ENCODE measurements around the gene SEPTIN8. TPM values are rescaled to one million over a fixed set of nuclear protein-coding genes. Genes with fewer than 3 reads are reported as not detected.
A peak's percentile ranks its signal among the peaks of the same experiment; 100 is the strongest.

SEPTIN8 gene
- total RNA-seq, 2 experiments from 2014 or later: 18.6 to 19.9 TPM

- no peak for DNase-seq
- Mint-ChIP-seq H3K4me3 (no peak overlapping the region), H3K27me3 (no peaks in the 10 kb centered on the region), H3K4me1 (peaks cover 8% of the 10 kb centered on the region), H3K27ac (no peak overlapping the region), H3K36me3 (ENCODE audit: low read depth) (peaks cover 8% of the 10 kb centered on the region), H3K9me3 (ENCODE audit: low read depth) (no peaks in the 10 kb centered on the region)
- CTCF ChIA-PET: interaction anchor here (0.6 to 1.2 kb wide), 3 partner anchors 27 to 90 kb away, joined by 3 to 4 read pairs (median 4); no protein-coding TSS in a partner anchor
- ATAC-seq: no peak
- intact Hi-C loops (cut with DNase I, micrococcal nuclease): no loop called here
- POLR2A ChIA-PET: no interaction called here
Measured at GRCh38 chr5:132729896-132730295, 47.1 kb downstream of the SEPTIN8 start.

- intact Hi-C loops (cut with DNase I, micrococcal nuclease): no loop called here
- CTCF ChIA-PET: interaction anchor here (0.8 kb wide), 1 partner anchor 10 kb away, joined by 3 read pairs; no protein-coding TSS in a partner anchor
- H3K4me3 Mint-ChIP-seq: no peak overlapping the region
- ATAC-seq (no peak), DNase-seq (no peak)
- H3K27me3 Mint-ChIP-seq: no peaks in the 10 kb centered on the region
- POLR2A ChIA-PET: interaction anchor here (0.6 kb wide), 1 partner anchor 16 kb away, joined by 6 read pairs; no protein-coding TSS in a partner anchor
- H3K9me3 Mint-ChIP-seq (ENCODE audit: low read depth): no peaks in the 10 kb centered on the region
- peaks cover 10% of the 10 kb centered on the region for H3K36me3 Mint-ChIP-seq (ENCODE audit: low read depth)
- no peak overlapping the region for H3K27ac Mint-ChIP-seq
- peaks cover 5% of the 10 kb centered on the region for H3K4me1 Mint-ChIP-seq
Measured at GRCh38 chr5:132725745-132726144, 51.3 kb downstream of the SEPTIN8 start.

- Mint-ChIP-seq H3K9me3 (ENCODE audit: low read depth) (no peaks in the 10 kb centered on the region), H3K4me3 (no peak overlapping the region), H3K4me1 (peaks cover 11% of the 10 kb centered on the region), H3K27me3 (no peaks in the 10 kb centered on the region), H3K27ac (no peak overlapping the region), H3K36me3 (ENCODE audit: low read depth) (peaks cover 5% of the 10 kb centered on the region)
- ATAC-seq (no peak), DNase-seq (no peak)
- ChIA-PET CTCF (interaction anchor here (0.7 to 1.2 kb wide), 2 partner anchors 11 to 180 kb away, joined by 3 read pairs; no protein-coding TSS in a partner anchor), POLR2A (interaction anchor here (0.6 kb wide), 1 partner anchor 206 kb away, joined by 3 read pairs; no protein-coding TSS in a partner anchor)
- intact Hi-C loops (cut with DNase I, micrococcal nuclease): no loop called here
Measured at GRCh38 chr5:132718544-132719312, 58.3 kb downstream of the SEPTIN8 start.

- intact Hi-C loops (cut with DNase I, micrococcal nuclease): loop anchor here (1.0 to 5.0 kb wide), 5 partner anchors 74 to 188 kb away; no protein-coding TSS in a partner anchor
- CTCF ChIA-PET: interaction anchor here (0.6 to 2.9 kb wide), 11 partner anchors 12 to 209 kb away, joined by 3 to 14 read pairs (median 3); no protein-coding TSS in a partner anchor
- no peaks in the 10 kb centered on the region for H3K27me3 Mint-ChIP-seq
- no peak for DNase-seq
- peaks cover 10% of the 10 kb centered on the region for H3K36me3 Mint-ChIP-seq (ENCODE audit: low read depth)
- no peak overlapping the region for H3K27ac Mint-ChIP-seq
- ATAC-seq: peak; percentile 86
- peaks cover 11% of the 10 kb centered on the region for H3K4me1 Mint-ChIP-seq
- H3K4me3 Mint-ChIP-seq: peak overlapping the region; percentile 41
- POLR2A ChIA-PET: no interaction called here
- H3K9me3 Mint-ChIP-seq (ENCODE audit: low read depth): no peaks in the 10 kb centered on the region
Measured at GRCh38 chr5:132714456-132715307, 62.4 kb downstream of the SEPTIN8 start.

GRCh38 chr5:132708645-132709044 is 68.4 kb downstream of the SEPTIN8 start:
- H3K36me3 Mint-ChIP-seq (ENCODE audit: low read depth): peaks cover 7% of the 10 kb centered on the region
- no peak for DNase-seq
- no peaks in the 10 kb centered on the region for H3K4me1 Mint-ChIP-seq
- H3K9me3 Mint-ChIP-seq (ENCODE audit: low read depth): no peaks in the 10 kb centered on the region
- no peak overlapping the region for H3K27ac Mint-ChIP-seq
- POLR2A ChIA-PET: interaction anchor here (0.6 to 0.7 kb wide), 2 partner anchors 19 to 34 kb away, joined by 3 to 5 read pairs; no protein-coding TSS in a partner anchor
- no peak for ATAC-seq
- no peak overlapping the region for H3K4me3 Mint-ChIP-seq
- H3K27me3 Mint-ChIP-seq: no peaks in the 10 kb centered on the region
- CTCF ChIA-PET: interaction anchor here (0.6 to 1.7 kb wide), 5 partner anchors 8 to 72 kb away, joined by 3 to 4 read pairs (median 3); no protein-coding TSS in a partner anchor
- intact Hi-C loops (cut with DNase I, micrococcal nuclease): no loop called here

- CTCF ChIA-PET: interaction anchor here (1.0 to 1.6 kb wide), 5 partner anchors 10 to 121 kb away, joined by 3 to 4 read pairs (median 3); no protein-coding TSS in a partner anchor
- Mint-ChIP-seq H3K27ac (no peak overlapping the region), H3K4me1 (no peaks in the 10 kb centered on the region), H3K27me3 (no peaks in the 10 kb centered on the region), H3K4me3 (no peak overlapping the region), H3K9me3 (ENCODE audit: low read depth) (no peaks in the 10 kb centered on the region), H3K36me3 (ENCODE audit: low read depth) (peaks cover 19% of the 10 kb centered on the region)
- intact Hi-C loops (cut with DNase I, micrococcal nuclease): no loop called here
- DNase-seq (no peak), ATAC-seq (no peak)
- POLR2A ChIA-PET: no interaction called here
Measured at GRCh38 chr5:132704875-132705274, 72.2 kb downstream of the SEPTIN8 start.

Other genes starting within 250 kb of the SEPTIN8 start
- 1 to 10 TPM in 1 of 2 experiments, under 1 TPM in 1; 0.69 to 1.6 TPM for gene IL5, start 233.7 kb downstream of the SEPTIN8 start, total RNA-seq
- gene RAD50, start 220.3 kb downstream of the SEPTIN8 start, total RNA-seq: 10 to 100 TPM; 46.0 to 51.3 TPM
- 1 to 10 TPM; 3.9 to 5.5 TPM for gene IL13, start 119.1 kb downstream of the SEPTIN8 start, total RNA-seq
- under 1 TPM; 0.32 to 0.77 TPM for gene IL4, start 103.2 kb downstream of the SEPTIN8 start, total RNA-seq
- gene KIF3A, start 39.7 kb downstream of the SEPTIN8 start, total RNA-seq: 10 to 100 TPM in 1 of 2 experiments, 1 to 10 TPM in 1; 7.1 to 10.6 TPM
- gene CCNI2, start 29.8 kb downstream of the SEPTIN8 start, total RNA-seq: 1 to 10 TPM; 4.3 to 4.6 TPM
- under 1 TPM in 1 of 2 experiments, not detected in 1; 0.05 TPM for gene SOWAHA, start 36.1 kb upstream of the SEPTIN8 start, total RNA-seq
- under 1 TPM; 0.63 to 0.89 TPM for gene SHROOM1, start 53.4 kb upstream of the SEPTIN8 start, total RNA-seq
- gene GDF9, start 89.2 kb upstream of the SEPTIN8 start, total RNA-seq: under 1 TPM; 0.41 to 0.69 TPM
- 100 to 1,000 TPM; 299 to 537 TPM for gene UQCRQ, start 89.4 kb upstream of the SEPTIN8 start, total RNA-seq
- gene LEAP2, start 96.4 kb upstream of the SEPTIN8 start, total RNA-seq: 1 to 10 TPM; 2.5 to 3.1 TPM
- gene AFF4, start 186.4 kb upstream of the SEPTIN8 start, total RNA-seq: 10 to 100 TPM; 20.9 to 29.3 TPM
- gene ZCCHC10, start 249.3 kb upstream of the SEPTIN8 start, total RNA-seq: 10 to 100 TPM; 25.7 to 32.2 TPM